Measurements from ENCODE around the gene TMEM183A. TPM values are rescaled to one million over a fixed set of nuclear protein-coding genes. Genes with fewer than 3 reads are reported as not detected.

Gene TMEM183A
- total and polyA plus RNA-seq, 2 experiments from 2014 or later: 65.2 to 78.8 TPM

- DNase-seq (ENCODE audit: low spot score): no peak
- Histone ChIP-seq H3K79me2 (no peaks in the 10 kb centered on the region), H3K36me3 (replicated peaks; ENCODE audit: insufficient read depth, low read depth) (no peaks in the 10 kb centered on the region), H2AFZ (no peak overlapping the region), H3K4me2 (no peak overlapping the region), H3K4me3 (no peak overlapping the region), H3K9me3 (ENCODE audit: low read depth) (no peaks in the 10 kb centered on the region), H3K27ac (no peak overlapping the region), H3K4me1 (ENCODE audit: insufficient read depth) (no peaks in the 10 kb centered on the region), H4K20me1 (ENCODE audit: insufficient read depth, poor library complexity, severe bottlenecking) (no peaks in the 10 kb centered on the region), H3K9me2 (replicated peaks; ENCODE audit: insufficient read depth) (no peaks in the 10 kb centered on the region), H3K27me3 (no peaks in the 10 kb centered on the region)
- 84% methylated on average over 2 of the region's 2 CpGs for WGBS (ENCODE audit: low lambda C conversion rate, missing lambda C conversion rate)
- no peak for TF ChIP-seq CTCF (IDR thresholded peaks at IDR 0.05; ENCODE audit: poor library complexity)
- TF ChIP-seq EZH2phosphoT487 (IDR thresholded peaks at IDR 0.05; ENCODE audit: low read depth, severe bottlenecking, unreplicated experiment): no peak
- no peak for TF ChIP-seq EZH2 (IDR thresholded peaks at IDR 0.05; ENCODE audit: borderline replicate concordance)
Measured at GRCh38 chr1:203059485-203059884, 52.3 kb downstream of the TMEM183A start.

GRCh38 chr1:203060115-203060514 lies 52.9 kb downstream of the TMEM183A start:
- H3K27ac ChIP-seq: no peak overlapping the region
- no peak for DNase-seq (ENCODE audit: low spot score)
- 98% methylated on average over 11 of the region's 11 CpGs for WGBS (ENCODE audit: low lambda C conversion rate, missing lambda C conversion rate)
- TF ChIP-seq CTCF (IDR thresholded peaks at IDR 0.05; ENCODE audit: poor library complexity): no peak
- TF ChIP-seq EZH2phosphoT487 (IDR thresholded peaks at IDR 0.05; ENCODE audit: low read depth, severe bottlenecking, unreplicated experiment): no peak
- TF ChIP-seq EZH2 (IDR thresholded peaks at IDR 0.05; ENCODE audit: borderline replicate concordance): no peak
- no peaks in the 10 kb centered on the region for H3K9me3 ChIP-seq (ENCODE audit: low read depth)
- no peaks in the 10 kb centered on the region for H3K9me2 ChIP-seq (replicated peaks; ENCODE audit: insufficient read depth)
- no peaks in the 10 kb centered on the region for H3K36me3 ChIP-seq (replicated peaks; ENCODE audit: insufficient read depth, low read depth)
- no peak overlapping the region for H3K4me2 ChIP-seq
- no peaks in the 10 kb centered on the region for H3K27me3 ChIP-seq
- H4K20me1 ChIP-seq (ENCODE audit: insufficient read depth, poor library complexity, severe bottlenecking): no peaks in the 10 kb centered on the region
- H2AFZ ChIP-seq: no peak overlapping the region
- H3K4me1 ChIP-seq (ENCODE audit: insufficient read depth): no peaks in the 10 kb centered on the region
- no peak overlapping the region for H3K4me3 ChIP-seq
- no peaks in the 10 kb centered on the region for H3K79me2 ChIP-seq

DNA sequence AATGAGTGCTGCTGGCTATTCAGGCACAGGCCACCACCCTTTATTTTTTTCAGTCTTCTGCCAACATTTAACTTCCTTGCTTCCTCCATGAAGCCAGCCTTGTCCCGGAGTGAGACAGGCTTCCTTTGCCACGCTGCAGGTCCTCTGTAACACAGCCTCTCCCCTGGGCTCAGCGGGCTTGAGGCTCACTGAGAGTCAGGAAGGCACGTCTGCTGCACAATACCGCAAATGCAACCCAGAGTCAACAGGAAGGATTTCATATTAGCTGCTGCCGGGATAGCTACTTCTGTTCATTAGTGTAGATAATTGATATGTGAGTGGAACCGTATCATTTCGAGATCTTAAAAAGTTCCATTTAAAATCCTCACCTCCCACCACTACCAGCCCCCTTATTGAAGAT lies 56.1 kb downstream of the TMEM183A start:
- H3K9me2 ChIP-seq (replicated peaks; ENCODE audit: insufficient read depth): no peaks in the 10 kb centered on the region
- no peaks in the 10 kb centered on the region for H3K79me2 ChIP-seq
- 91% methylated on average over 8 of the region's 8 CpGs for WGBS (ENCODE audit: low lambda C conversion rate, missing lambda C conversion rate)
- no peak overlapping the region for H3K4me3 ChIP-seq
- H3K4me1 ChIP-seq (ENCODE audit: insufficient read depth): no peaks in the 10 kb centered on the region
- TF ChIP-seq CTCF (IDR thresholded peaks at IDR 0.05; ENCODE audit: poor library complexity) (no peak), EZH2phosphoT487 (IDR thresholded peaks at IDR 0.05; ENCODE audit: low read depth, severe bottlenecking, unreplicated experiment) (no peak), EZH2 (IDR thresholded peaks at IDR 0.05; ENCODE audit: borderline replicate concordance) (no peak)
- no peak for DNase-seq (ENCODE audit: low spot score)
- H3K4me2 ChIP-seq: no peak overlapping the region
- no peaks in the 10 kb centered on the region for H3K9me3 ChIP-seq (ENCODE audit: low read depth)
- H3K27ac ChIP-seq: no peak overlapping the region
- H4K20me1 ChIP-seq (ENCODE audit: insufficient read depth, poor library complexity, severe bottlenecking): no peaks in the 10 kb centered on the region
- no peaks in the 10 kb centered on the region for H3K27me3 ChIP-seq
- no peak overlapping the region for H2AFZ ChIP-seq
- H3K36me3 ChIP-seq (replicated peaks; ENCODE audit: insufficient read depth, low read depth): no peaks in the 10 kb centered on the region

- H3K27ac ChIP-seq: no peak overlapping the region
- TF ChIP-seq CTCF (IDR thresholded peaks at IDR 0.05; ENCODE audit: poor library complexity) (no peak), EZH2 (IDR thresholded peaks at IDR 0.05; ENCODE audit: borderline replicate concordance) (no peak), EZH2phosphoT487 (IDR thresholded peaks at IDR 0.05; ENCODE audit: low read depth, severe bottlenecking, unreplicated experiment) (no peak)
- H3K27me3 ChIP-seq: no peaks in the 10 kb centered on the region
- 85% methylated on average over 7 of the region's 7 CpGs for WGBS (ENCODE audit: low lambda C conversion rate, missing lambda C conversion rate)
- no peak overlapping the region for H3K4me2 ChIP-seq
- H3K4me3 ChIP-seq: no peak overlapping the region
- H3K9me2 ChIP-seq (replicated peaks; ENCODE audit: insufficient read depth): no peaks in the 10 kb centered on the region
- H3K36me3 ChIP-seq (replicated peaks; ENCODE audit: insufficient read depth, low read depth): no peaks in the 10 kb centered on the region
- H3K79me2 ChIP-seq: no peaks in the 10 kb centered on the region
- no peak for DNase-seq (ENCODE audit: low spot score)
- no peaks in the 10 kb centered on the region for H4K20me1 ChIP-seq (ENCODE audit: insufficient read depth, poor library complexity, severe bottlenecking)
- no peaks in the 10 kb centered on the region for H3K9me3 ChIP-seq (ENCODE audit: low read depth)
- H3K4me1 ChIP-seq (ENCODE audit: insufficient read depth): no peaks in the 10 kb centered on the region
- no peak overlapping the region for H2AFZ ChIP-seq
Measured at GRCh38 chr1:203065191-203065590, 58.0 kb downstream of the TMEM183A start.
